Measurements from ENCODE around the gene ZFYVE19. TPM values are rescaled to one million over a fixed set of nuclear protein-coding genes. Genes with fewer than 3 reads are reported as not detected.

The ZFYVE19 gene
- total and polyA plus RNA-seq, 9 donors, result 14.7 to 31.0 (median 17.4) TPM

GRCh38 chr15:40763801-40764628, 42.9 kb upstream of the ZFYVE19 start, which contains the start of gene GCHFR:
Gene GCHFR (plus strand): TSS chr15:40764068. CDS start chr15:40764181, 113 bp downstream.
- intact Hi-C loops (cut with DNase I), result no loop called here
- peaks cover 7% of the 10 kb centered on the region for H3K4me1 ChIP-seq (ENCODE audit: insufficient read depth)
- TF ChIP-seq POLR2A (IDR thresholded peaks at IDR 0.05) (peak; percentile 38), CTCF (IDR thresholded peaks at IDR 0.05) (peak in 2 of 3 donors; percentile 59 to 64), EP300 (IDR thresholded peaks at IDR 0.05) (no peak)
- H3K9me3 ChIP-seq, result no peaks in the 10 kb centered on the region
- peak within 1 kb of the TSS; percentile 75 to 89 for H3K27ac ChIP-seq
- H3K4me3 ChIP-seq, result peak within 1 kb of the TSS; percentile 69
- H3K27me3 ChIP-seq, result no peaks in the 10 kb centered on the region
- DNase-seq, result peak; percentile 82 to 90 (median 86)
- 0 to 1% (median 0%) methylated on average over 46 to 75 of the region's 75 CpGs for WGBS, 3 donors
- H3K36me3 ChIP-seq, result no peaks in the 10 kb centered on the region

- H3K36me3 ChIP-seq, result no peaks in the 10 kb centered on the region
- no peaks in the 10 kb centered on the region for H3K27me3 ChIP-seq
- no peak for TF ChIP-seq CTCF (IDR thresholded peaks at IDR 0.05)
- TF ChIP-seq EP300 (IDR thresholded peaks at IDR 0.05), result no peak
- peak overlapping the region; percentile 69 for H3K4me3 ChIP-seq
- 12 to 18% (median 12%) methylated on average over 8 of the region's 8 CpGs for WGBS, 3 donors
- DNase-seq, result no peak
- intact Hi-C loops (cut with DNase I), result no loop called here
- H3K9me3 ChIP-seq, result no peaks in the 10 kb centered on the region
- H3K4me1 ChIP-seq (ENCODE audit: insufficient read depth), result peaks cover 7% of the 10 kb centered on the region
- H3K27ac ChIP-seq, result peak overlapping the region; percentile 75 to 89
Measured at GRCh38 chr15:40764629-40765103, 42.2 kb upstream of the ZFYVE19 start.

GRCh38 chr15:40766194-40766815, 40.6 kb upstream of the ZFYVE19 start:
- H3K9me3 ChIP-seq, result no peaks in the 10 kb centered on the region
- intact Hi-C loops (cut with DNase I), result no loop called here
- H3K4me3 ChIP-seq, result no peak overlapping the region
- no peak for TF ChIP-seq CTCF (IDR thresholded peaks at IDR 0.05)
- no peak for TF ChIP-seq POLR2A (IDR thresholded peaks at IDR 0.05)
- TF ChIP-seq EP300 (IDR thresholded peaks at IDR 0.05), result no peak
- 57 to 67% (median 62%) methylated on average over 7 of the region's 7 CpGs for WGBS, 3 donors
- H3K27me3 ChIP-seq, result no peaks in the 10 kb centered on the region
- H3K36me3 ChIP-seq, result no peaks in the 10 kb centered on the region
- DNase-seq, result no peak
- H3K27ac ChIP-seq, result no peak overlapping the region
- peaks cover 7% of the 10 kb centered on the region for H3K4me1 ChIP-seq (ENCODE audit: insufficient read depth)

GRCh38 chr15:40766906-40767837, 39.7 kb upstream of the ZFYVE19 start:
- H3K9me3 ChIP-seq, result no peaks in the 10 kb centered on the region
- no peak overlapping the region for H3K27ac ChIP-seq
- no peak overlapping the region for H3K4me3 ChIP-seq
- H3K36me3 ChIP-seq, result no peaks in the 10 kb centered on the region
- intact Hi-C loops (cut with DNase I), result no loop called here
- WGBS, 3 donors, result 86 to 89% (median 88%) methylated on average over 32 of the region's 32 CpGs
- H3K27me3 ChIP-seq, result no peaks in the 10 kb centered on the region
- TF ChIP-seq POLR2A (IDR thresholded peaks at IDR 0.05) (no peak), CTCF (IDR thresholded peaks at IDR 0.05) (no peak), EP300 (IDR thresholded peaks at IDR 0.05) (no peak)
- peaks cover 7% of the 10 kb centered on the region for H3K4me1 ChIP-seq (ENCODE audit: insufficient read depth)
- no peak for DNase-seq
